Stimulated activated CD8-positive, alpha-beta memory T cell treated with anti-CD3 and anti-CD28 coated beads, Interleukin-7, amount 100 ng/mL, for 1 hour (primary cell): ENCODE data around the gene PPP1R14C.

Source experiments
- DNase-seq, 2 donors: peaks; one replicate each; pipeline ENCODE4 v3.0.0-alpha.2; 2020; ENCODE audit warnings: low read depth in 2 of 2

The PPP1R14C gene

GRCh38 chr6:150271501-150272263 is 128.8 kb downstream of the PPP1R14C start:
- DNase-seq, result no peak

GRCh38 chr6:150272264-150272975 is 129.6 kb downstream of the PPP1R14C start:
- DNase-seq, result no peak

- DNase-seq, result no peak
These were observed 130.1 kb downstream of the PPP1R14C start for GRCh38 chr6:150272976-150273315.

- DNase-seq, result no peak
These were observed 130.8 kb downstream of the PPP1R14C start for GRCh38 chr6:150273457-150274309.

GRCh38 chr6:150275489-150275888 is 132.6 kb downstream of the PPP1R14C start:
- DNase-seq, result no peak

- DNase-seq, result no peak
These were observed 133.5 kb downstream of the PPP1R14C start for GRCh38 chr6:150276168-150276936.

- no peak for DNase-seq
These were observed 134.3 kb downstream of the PPP1R14C start for GRCh38 chr6:150276937-150277742.

- DNase-seq, result no peak
These were observed 136.7 kb downstream of the PPP1R14C start for GRCh38 chr6:150279533-150279932.

- DNase-seq, result no peak
These were observed 137.9 kb downstream of the PPP1R14C start for GRCh38 chr6:150280703-150281102.

GRCh38 chr6:150281767-150282166 is 138.9 kb downstream of the PPP1R14C start:
- no peak for DNase-seq

- no peak for DNase-seq
These were observed 140.0 kb downstream of the PPP1R14C start for GRCh38 chr6:150282806-150283205.

GRCh38 chr6:150286460-150286859 is 143.6 kb downstream of the PPP1R14C start:
- DNase-seq, result no peak

GRCh38 chr6:150286912-150287311 is 144.1 kb downstream of the PPP1R14C start:
- DNase-seq, result no peak

GRCh38 chr6:150288456-150288855 is 145.6 kb downstream of the PPP1R14C start:
- DNase-seq, result no peak

- DNase-seq, result no peak
These were observed 146.7 kb downstream of the PPP1R14C start for GRCh38 chr6:150289454-150290071.

GRCh38 chr6:150290429-150290828 is 147.6 kb downstream of the PPP1R14C start:
- no peak for DNase-seq

- no peak for DNase-seq
These were observed 149.3 kb downstream of the PPP1R14C start for GRCh38 chr6:150291968-150292710.

- DNase-seq, result no peak
These were observed 150.2 kb downstream of the PPP1R14C start for GRCh38 chr6:150293019-150293418.

- DNase-seq, result no peak
These were observed 150.8 kb downstream of the PPP1R14C start for GRCh38 chr6:150293423-150294173.
